ENCODE results near the gene ATP9A. TPM values are rescaled to one million over a fixed set of nuclear protein-coding genes. Genes with fewer than 3 reads are reported as not detected.

ATP9A gene
- total RNA-seq, 1 donor from 2014 or later: 37.6 TPM

DNA sequence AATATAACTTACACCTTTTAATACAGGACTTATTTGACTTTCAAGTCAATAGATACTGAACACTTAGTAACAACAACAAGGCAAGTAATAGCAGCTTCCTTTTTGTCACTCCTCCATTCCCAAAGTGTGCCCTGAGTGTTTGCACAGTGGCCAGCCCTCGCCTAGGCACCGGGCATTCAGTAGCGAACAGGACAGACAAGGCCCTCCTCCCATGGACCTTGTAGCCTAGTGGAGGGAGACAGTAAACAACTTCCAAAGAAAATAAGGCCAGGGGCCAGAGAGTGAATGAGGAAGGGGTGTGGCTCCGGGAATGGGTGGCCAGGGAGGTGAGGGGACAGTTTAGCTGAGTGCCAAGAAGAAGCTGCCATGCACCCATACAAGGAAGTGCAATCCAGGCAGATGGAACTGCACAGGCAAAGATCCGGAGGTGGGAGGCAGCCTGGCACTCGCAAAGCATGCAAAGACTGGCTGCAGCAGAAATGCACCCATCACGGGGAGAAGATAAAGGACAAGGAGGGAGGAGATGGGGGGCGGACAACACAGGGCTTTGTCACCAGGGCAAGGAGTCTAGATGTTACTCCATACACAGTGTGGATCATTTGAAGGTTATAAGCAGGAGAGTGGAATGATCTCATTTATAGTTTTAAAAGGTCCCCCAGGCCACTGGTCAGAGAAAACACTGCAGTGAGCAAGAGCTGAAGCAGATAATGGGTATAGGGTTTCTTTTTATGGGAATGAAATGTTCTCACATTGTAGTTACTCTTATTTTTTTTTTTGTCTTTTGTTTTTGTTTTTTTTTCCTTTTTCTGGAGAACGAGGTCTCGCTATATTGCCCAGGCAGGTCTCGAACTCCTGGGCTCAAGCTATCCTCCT, 32.2 kb downstream of the ATP9A start:
- H3K4me3 ChIP-seq (ENCODE audit: low read depth, low read length): no peak overlapping the region
- TF ChIP-seq CTCF (IDR thresholded peaks at IDR 0.05; ENCODE audit: insufficient read depth, low read length, poor library complexity, severe bottlenecking): no peak
- no peak for DNase-seq (ENCODE audit: low read depth)
- no peaks in the 10 kb centered on the region for H3K36me3 ChIP-seq (ENCODE audit: control insufficient read depth, insufficient read depth, low read length)
- H3K27me3 ChIP-seq (ENCODE audit: control insufficient read depth, insufficient read depth, low read length): no peaks in the 10 kb centered on the region

- no peaks in the 10 kb centered on the region for H3K27me3 ChIP-seq (ENCODE audit: control insufficient read depth, insufficient read depth, low read length)
- H3K4me3 ChIP-seq (ENCODE audit: low read depth, low read length): no peak overlapping the region
- TF ChIP-seq CTCF (IDR thresholded peaks at IDR 0.05; ENCODE audit: insufficient read depth, low read length, poor library complexity, severe bottlenecking): no peak
- no peaks in the 10 kb centered on the region for H3K36me3 ChIP-seq (ENCODE audit: control insufficient read depth, insufficient read depth, low read length)
- no peak for DNase-seq (ENCODE audit: low read depth)
Observed at GRCh38 chr20:51734876-51735720, 33.1 kb downstream of the ATP9A start.

GRCh38 chr20:51733070-51733469, 35.1 kb downstream of the ATP9A start:
- H3K27me3 ChIP-seq (ENCODE audit: control insufficient read depth, insufficient read depth, low read length): no peaks in the 10 kb centered on the region
- no peak for DNase-seq (ENCODE audit: low read depth)

GRCh38 chr20:51732096-51732791, 35.9 kb downstream of the ATP9A start:
- H3K36me3 ChIP-seq (ENCODE audit: control insufficient read depth, insufficient read depth, low read length): no peaks in the 10 kb centered on the region
- no peak overlapping the region for H3K4me3 ChIP-seq (ENCODE audit: low read depth, low read length)
- H3K27me3 ChIP-seq (ENCODE audit: control insufficient read depth, insufficient read depth, low read length): no peaks in the 10 kb centered on the region
- DNase-seq (ENCODE audit: low read depth): no peak
- TF ChIP-seq CTCF (IDR thresholded peaks at IDR 0.05; ENCODE audit: insufficient read depth, low read length, poor library complexity, severe bottlenecking): no peak

More at GRCh38 chr20:51733070-51733469, 35.1 kb downstream of the ATP9A start:
- H3K36me3 ChIP-seq (ENCODE audit: control insufficient read depth, insufficient read depth, low read length): no peaks in the 10 kb centered on the region
- no peak overlapping the region for H3K4me3 ChIP-seq (ENCODE audit: low read depth, low read length)
- no peak for TF ChIP-seq CTCF (IDR thresholded peaks at IDR 0.05; ENCODE audit: insufficient read depth, low read length, poor library complexity, severe bottlenecking)

DNA sequence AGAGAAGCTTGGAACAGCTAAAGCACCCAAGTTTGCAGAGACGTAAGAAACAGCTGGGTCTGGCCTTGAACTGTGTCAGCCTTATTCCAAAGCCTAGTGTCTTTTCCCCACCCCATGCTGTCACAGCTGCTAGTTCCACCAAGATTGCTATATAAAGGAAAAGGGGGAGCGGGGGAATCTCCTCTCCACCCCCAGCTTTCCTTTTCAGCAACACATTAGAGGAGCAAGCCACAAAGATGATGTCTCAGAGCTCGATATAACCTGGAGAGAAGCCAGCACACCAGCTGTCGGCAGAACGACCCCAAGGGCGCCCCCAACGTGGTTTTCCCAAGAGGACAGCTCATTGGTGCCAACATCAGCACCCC, 36.5 kb downstream of the ATP9A start:
- DNase-seq (ENCODE audit: low read depth): no peak
- Histone ChIP-seq H3K27me3 (ENCODE audit: control insufficient read depth, insufficient read depth, low read length) (no peaks in the 10 kb centered on the region), H3K36me3 (ENCODE audit: control insufficient read depth, insufficient read depth, low read length) (no peaks in the 10 kb centered on the region), H3K4me3 (ENCODE audit: low read depth, low read length) (no peak overlapping the region)
- TF ChIP-seq CTCF (IDR thresholded peaks at IDR 0.05; ENCODE audit: insufficient read depth, low read length, poor library complexity, severe bottlenecking): no peak
